ENCODE data around the gene RAD51B.

- TF ChIP-seq CTCF (conservative IDR thresholded peaks at IDR 0.05; ENCODE audit: low read depth, low read length) (no peak), EZH2 (IDR thresholded peaks at IDR 0.05; ENCODE audit: low read length, unreplicated experiment) (no peak), EZH2phosphoT487 (IDR thresholded peaks at IDR 0.05; ENCODE audit: borderline replicate concordance, low read length) (no peak)
Observed at GRCh38 chr14:68327231-68327630, 507.7 kb downstream of the RAD51B start.

Data from PC-3 (cell line).